B cell (primary cell): ENCODE results near the gene GEMIN5. TPM values are rescaled to one million over a fixed set of nuclear protein-coding genes. Genes with fewer than 3 reads are reported as not detected.
"Not testable (repeated sequence)": the region's sequence is repeated elsewhere in the genome, so short reads cannot be mapped to it uniquely, and the experiment has no call there.

ENCODE experiments used
- ATAC-seq: fragments of 200-7000 bp; cut with Tn5 transposase; one replicate; pipeline ENCODE4 v1.10.0; 2021; ENCODE audit warnings: low read depth, mild to moderate bottlenecking, moderate number of reproducible peaks, moderate library complexity
- CTCF ChIA-PET: fragments of 350-600 bp; sonication (Branson Sonifier 250); formaldehyde crosslinking; loops from one replicate; lab custom pipeline; 2021; ENCODE audit warnings: antibody characterized with exemption, inconsistent platforms; lab: Charles Lee
- POLR2A ChIA-PET: fragments of 350-600 bp; sonication (Branson Sonifier 250); formaldehyde crosslinking; loops from one replicate; lab custom pipeline; 2021; ENCODE audit warnings: antibody characterized with exemption; lab: Charles Lee
- DNase-seq: peaks from one replicate; pipeline ENCODE4 v3.0.0; 2013
- H2AFZ ChIP-seq: 2 replicates; pipeline ENCODE4 v1.6.1; 2012; ENCODE audit warnings: mild to moderate bottlenecking, low read depth, low read length; ENCODE audit not compliant: insufficient read depth, poor library complexity, severe bottlenecking
- H3K27ac ChIP-seq, 2 donors: 1 replicate in 1 of 2; 2 replicates in 1 of 2; pipeline ENCODE4 v1.5.1; 2012 to 2013; ENCODE audit warnings: low read length in 2 of 2, mild to moderate bottlenecking in 2 of 2, moderate library complexity in 1 of 2
- H3K27me3 ChIP-seq, 4 experiments: fragments of 200-600 bp in 1 of 4; sonication (generic) in 1 of 4; replicated peaks in 1 of 4; 1 replicate in 2 of 4; 2 replicates in 2 of 4; pipeline versions ENCODE4 v1.6.1 to v1.7.0; 2013 to 2016; ENCODE audit warnings: low read length in 3 of 4, mild to moderate bottlenecking in 2 of 4, mixed read lengths in 1 of 4, moderate library complexity in 1 of 4; ENCODE audit not compliant: insufficient read depth in 4 of 4, control insufficient read depth in 3 of 4; ENCODE audit errors: control extremely low read depth in 1 of 4
- H3K36me3 ChIP-seq, 2 experiments: replicated peaks in 1 of 2; 1 replicate in 1 of 2; 2 replicates in 1 of 2; pipeline versions ENCODE4 v1.6.1 to v1.7.1; 2013; ENCODE audit warnings: low read length in 1 of 2; ENCODE audit not compliant: insufficient read depth in 2 of 2, control insufficient read depth in 1 of 2; ENCODE audit errors: control extremely low read depth in 1 of 2, extremely low read depth in 1 of 2
- H3K4me1 ChIP-seq, 2 donors: fragments of 200-600 bp in 1 of 2; sonication (generic) in 1 of 2; 1 replicate in 1 of 2; 2 replicates in 1 of 2; pipeline versions ENCODE4 v1.5.1 to v1.6.1; 2013 to 2017; ENCODE audit warnings: low read length in 2 of 2; ENCODE audit not compliant: control insufficient read depth in 2 of 2, insufficient read depth in 2 of 2
- H3K4me2 ChIP-seq: replicated peaks from 2 replicates; pipeline ENCODE3; 2012; ENCODE audit warnings: mild to moderate bottlenecking, low read depth, low read length; ENCODE audit not compliant: poor library complexity, severe bottlenecking
- H3K4me3 ChIP-seq, 5 experiments: fragments of 200-600 bp in 1 of 5; sonication (generic) in 1 of 5; 1 replicate in 3 of 5; 2 replicates in 2 of 5; pipeline versions ENCODE4 v1.5.1 to v1.7.0; 2011 to 2016; ENCODE audit warnings: low read length in 4 of 5, mild to moderate bottlenecking in 4 of 5, low read depth in 2 of 5, control low read depth in 1 of 5, moderate library complexity in 1 of 5; ENCODE audit not compliant: insufficient read depth in 1 of 5; ENCODE audit errors: control extremely low read depth in 1 of 5, extremely low read depth in 1 of 5
- H3K79me2 ChIP-seq: fragments of 200-600 bp; sonication (generic); one replicate; pipeline ENCODE4 v1.6.0; 2016; ENCODE audit warnings: low read length; ENCODE audit not compliant: control insufficient read depth, insufficient read depth
- H3K9ac ChIP-seq: fragments of 200-600 bp; sonication (generic); 2 replicates; pipeline ENCODE4 v1.6.1; 2017; ENCODE audit warnings: mild to moderate bottlenecking, low read length, moderate library complexity
- H3K9me3 ChIP-seq, 3 donors: one replicate each; pipeline versions ENCODE4 v1.6.1 to v1.7.1; 2013; ENCODE audit warnings: low read length in 2 of 3; ENCODE audit not compliant: control insufficient read depth in 2 of 3, insufficient read depth in 1 of 3; ENCODE audit errors: control extremely low read depth in 1 of 3
- H4K20me1 ChIP-seq: 2 replicates; pipeline ENCODE4 v1.6.0; 2012; ENCODE audit warnings: mild to moderate bottlenecking, low read length; ENCODE audit not compliant: insufficient read depth, control insufficient read depth, poor library complexity, severe bottlenecking
- H3K27ac Mint-ChIP-seq: one replicate; pipeline ENCODE4 v1.8.0; 2021; ENCODE audit warnings: mixed read lengths
- H3K27me3 Mint-ChIP-seq: one replicate; pipeline ENCODE4 v1.8.0; 2021; ENCODE audit warnings: mixed read lengths
- H3K4me1 Mint-ChIP-seq: one replicate; pipeline ENCODE4 v1.8.0; 2021; ENCODE audit warnings: mixed read lengths
- H3K4me3 Mint-ChIP-seq: one replicate; pipeline ENCODE4 v1.8.0; 2021; ENCODE audit warnings: mixed read lengths
- H3K9me3 Mint-ChIP-seq: one replicate; pipeline ENCODE4 v1.8.0; 2022; ENCODE audit warnings: mixed read lengths; ENCODE audit not compliant: insufficient read depth
- EZH2 ChIP-seq: IDR thresholded peaks from 2 replicates; pipeline ENCODE4 v1.6.1; 2012; ENCODE audit warnings: borderline replicate concordance, low read depth, mild to moderate bottlenecking, moderate library complexity, low read length; ENCODE audit not compliant: insufficient read depth, poor library complexity, severe bottlenecking
- WGBS: methylation state at CpG from one replicate; pipeline ENCODE4 v1.1.5; 2013; ENCODE audit warnings: missing lambda C conversion rate; ENCODE audit not compliant: insufficient coverage; 5-methylcytosine and 5-hydroxymethylcytosine counted together
- intact Hi-C: fragments of 100-400 bp; cut with micrococcal nuclease; formaldehyde crosslinking; loops from one replicate; pipeline ENCODE4 v1.10.0; 2022
- polyA plus RNA-seq: library from polyadenylated mRNA; depleted of rRNA; stranded (reverse); fragments of >200 nt; gene quantifications from 2 replicates; pipeline ENCODE4 v1.2.3, GENCODE V29; 2012
- total RNA-seq, 2 donors: library from RNA; stranded (reverse); fragments of 120-200 nt in 1 of 2; gene quantifications; 1 replicate in 1 of 2; 2 replicates in 1 of 2; pipeline versions ENCODE4 v1.2.3 to v1.2.4, GENCODE V29; 2013 to 2022
- TF ChIP-seq, protein P1 (sequence below): fragments of 200-600 bp; IDR thresholded peaks from one replicate; pipeline ENCODE4 v1.8.0; 2022; ENCODE audit warnings: antibody characterized with exemption, mild to moderate bottlenecking

The GEMIN5 gene
- total and polyA plus RNA-seq, 2 donors (not counting 1 experiment from before 2014, with no cell fraction given): 3.6 to 15.5 TPM

DNA sequence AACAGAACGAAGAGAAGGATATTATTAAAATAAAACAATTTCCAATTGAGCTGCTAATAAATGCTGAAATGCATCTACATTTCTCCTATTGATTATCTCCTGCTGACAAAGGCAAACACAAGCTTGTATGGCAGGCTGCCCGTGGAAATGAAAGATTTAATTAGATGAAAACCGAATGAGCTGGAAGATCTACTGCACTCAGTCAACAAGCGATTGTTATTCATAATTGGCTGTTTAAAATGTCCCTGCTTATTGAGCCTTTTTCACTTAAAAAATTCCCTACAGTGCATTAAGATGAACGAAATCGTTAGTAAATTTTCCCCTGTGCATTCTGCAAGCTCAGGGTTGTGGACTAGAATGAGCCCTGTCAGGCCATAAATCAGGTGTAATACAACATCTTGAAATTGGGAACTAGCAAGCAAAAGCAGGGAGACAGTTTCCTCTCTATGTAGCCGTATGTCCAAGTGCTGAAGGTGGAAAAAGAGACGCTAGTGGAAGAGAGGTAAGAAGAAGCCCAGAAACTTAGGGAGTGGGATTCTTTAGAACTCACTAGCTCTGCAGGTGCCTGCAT is 47.0 kb upstream of the GEMIN5 start:
- no peaks in the 10 kb centered on the region for H4K20me1 ChIP-seq
- H3K79me2 ChIP-seq: no peaks in the 10 kb centered on the region
- WGBS: 17% methylated on average over 3 of the region's 8 CpGs
- Mint-ChIP-seq H3K27ac (no peak overlapping the region), H3K4me1 (no peaks in the 10 kb centered on the region), H3K4me3 (no peak overlapping the region), H3K27me3 (peaks cover 10% of the 10 kb centered on the region), H3K9me3 (no peaks in the 10 kb centered on the region)
- H3K9me3 ChIP-seq: peaks cover 0 to 3% (median 0%) of the 10 kb centered on the region in 3 donors
- ChIA-PET CTCF (no interaction called here), POLR2A (no interaction called here)
- H3K27me3 ChIP-seq: peaks cover 0 to 3% (median 0%) of the 10 kb centered on the region in 4 experiments
- no peak overlapping the region for H3K4me3 ChIP-seq
- no peak for TF ChIP-seq EZH2
- TF ChIP-seq, protein P1, sequence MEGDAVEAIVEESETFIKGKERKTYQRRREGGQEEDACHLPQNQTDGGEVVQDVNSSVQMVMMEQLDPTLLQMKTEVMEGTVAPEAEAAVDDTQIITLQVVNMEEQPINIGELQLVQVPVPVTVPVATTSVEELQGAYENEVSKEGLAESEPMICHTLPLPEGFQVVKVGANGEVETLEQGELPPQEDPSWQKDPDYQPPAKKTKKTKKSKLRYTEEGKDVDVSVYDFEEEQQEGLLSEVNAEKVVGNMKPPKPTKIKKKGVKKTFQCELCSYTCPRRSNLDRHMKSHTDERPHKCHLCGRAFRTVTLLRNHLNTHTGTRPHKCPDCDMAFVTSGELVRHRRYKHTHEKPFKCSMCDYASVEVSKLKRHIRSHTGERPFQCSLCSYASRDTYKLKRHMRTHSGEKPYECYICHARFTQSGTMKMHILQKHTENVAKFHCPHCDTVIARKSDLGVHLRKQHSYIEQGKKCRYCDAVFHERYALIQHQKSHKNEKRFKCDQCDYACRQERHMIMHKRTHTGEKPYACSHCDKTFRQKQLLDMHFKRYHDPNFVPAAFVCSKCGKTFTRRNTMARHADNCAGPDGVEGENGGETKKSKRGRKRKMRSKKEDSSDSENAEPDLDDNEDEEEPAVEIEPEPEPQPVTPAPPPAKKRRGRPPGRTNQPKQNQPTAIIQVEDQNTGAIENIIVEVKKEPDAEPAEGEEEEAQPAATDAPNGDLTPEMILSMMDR: no peak
- ATAC-seq (no peak), DNase-seq (no peak)
- intact Hi-C loops: no loop called here
- no peak overlapping the region for H2AFZ ChIP-seq
- H3K27ac ChIP-seq: no peak overlapping the region
- H3K36me3 ChIP-seq: no peaks in the 10 kb centered on the region
- H3K4me1 ChIP-seq: no peaks in the 10 kb centered on the region
- H3K9ac ChIP-seq: no peak overlapping the region
- no peak overlapping the region for H3K4me2 ChIP-seq

DNA sequence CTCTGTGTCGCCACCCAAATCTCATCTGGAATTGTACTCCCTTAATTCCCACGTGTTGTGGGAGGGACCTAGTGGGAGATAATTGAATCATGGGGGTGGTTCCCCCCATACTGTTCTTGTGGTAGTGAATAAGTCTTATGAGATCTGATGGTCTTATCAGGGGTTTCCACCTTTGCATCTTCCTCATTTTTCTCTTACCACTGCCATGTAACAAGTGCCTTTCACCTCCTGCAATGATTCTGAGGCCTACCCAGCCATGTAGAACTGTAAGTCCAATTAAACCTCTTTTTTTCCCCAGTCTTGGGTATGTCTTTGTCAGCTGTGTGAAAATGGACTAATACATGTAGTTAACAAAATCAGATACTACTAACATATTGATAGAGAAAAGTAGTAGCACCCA is 40.3 kb upstream of the GEMIN5 start:
- H3K4me3 Mint-ChIP-seq, H3K4me2 ChIP-seq, H3K4me1 ChIP-seq, POLR2A ChIA-PET, H3K4me1 Mint-ChIP-seq, DNase-seq, H3K27me3 ChIP-seq, H3K79me2 ChIP-seq, H3K36me3 ChIP-seq, H3K27ac ChIP-seq, H3K27me3 Mint-ChIP-seq, H3K9ac ChIP-seq, H3K9me3 Mint-ChIP-seq, CTCF ChIA-PET, H3K27ac Mint-ChIP-seq, H4K20me1 ChIP-seq, H3K4me3 ChIP-seq, ATAC-seq, intact Hi-C loops, H2AFZ ChIP-seq: not testable (repeated sequence)
- WGBS: no CpG with 5 or more reads among the region's 2 CpGs
- peaks cover 0 to 11% (median 0%) of the 10 kb centered on the region in 3 donors for H3K9me3 ChIP-seq
